ENCODE measurements around the gene ZFYVE28.
"Not testable (repeated sequence)": the region's sequence is repeated elsewhere in the genome, so short reads cannot be mapped to it uniquely, and the experiment has no call there.

- not testable (repeated sequence) for TF ChIP-seq CTCF, POLR2A (IDR thresholded peaks at IDR 0.05)
Observed at GRCh38 chr4:2382769-2383202, 35.7 kb downstream of the ZFYVE28 start.

Measured in vagina (tissue), 2 donors.